ENCODE results near the gene EIF4E2.

EIF4E2 gene

GRCh38 chr2:232502511-232502910 lies 48.0 kb upstream of the EIF4E2 start:
- Histone ChIP-seq H4K20me1 (ENCODE audit: insufficient read depth, low read length) (no peaks in the 10 kb centered on the region), H3K9me2 (ENCODE audit: low read depth, low read length) (no peaks in the 10 kb centered on the region), H3K27me3 (ENCODE audit: insufficient read depth, low read length) (no peaks in the 10 kb centered on the region; the same call in none of the 2 replicates), H3K9ac (ENCODE audit: low read length) (no peak overlapping the region), H3F3A (ENCODE audit: insufficient read depth, low read length) (no peaks in the 10 kb centered on the region), H3K36me3 (ENCODE audit: insufficient read depth, low read length) (no peaks in the 10 kb centered on the region), H3K4me2 (ENCODE audit: low read length) (no peak overlapping the region), H3K27ac (ENCODE audit: low read depth, low read length, poor library complexity, severe bottlenecking) (no peak overlapping the region), H3K4me1 (ENCODE audit: insufficient read depth, low read length, severe bottlenecking) (no peaks in the 10 kb centered on the region), H3K79me2 (ENCODE audit: insufficient read depth, low read length) (no peaks in the 10 kb centered on the region), H2AFZ (ENCODE audit: low read length) (no peak overlapping the region), H3K9me3 (ENCODE audit: low read length) (no peaks in the 10 kb centered on the region), H3K4me3 (ENCODE audit: low read depth, low read length, poor library complexity, severe bottlenecking) (no peak overlapping the region)
- TF ChIP-seq CTCF (IDR thresholded peaks at IDR 0.05; ENCODE audit: low read length) (no peak), EZH2 (IDR thresholded peaks at IDR 0.05; ENCODE audit: borderline replicate concordance, low read length) (no peak)

DNA sequence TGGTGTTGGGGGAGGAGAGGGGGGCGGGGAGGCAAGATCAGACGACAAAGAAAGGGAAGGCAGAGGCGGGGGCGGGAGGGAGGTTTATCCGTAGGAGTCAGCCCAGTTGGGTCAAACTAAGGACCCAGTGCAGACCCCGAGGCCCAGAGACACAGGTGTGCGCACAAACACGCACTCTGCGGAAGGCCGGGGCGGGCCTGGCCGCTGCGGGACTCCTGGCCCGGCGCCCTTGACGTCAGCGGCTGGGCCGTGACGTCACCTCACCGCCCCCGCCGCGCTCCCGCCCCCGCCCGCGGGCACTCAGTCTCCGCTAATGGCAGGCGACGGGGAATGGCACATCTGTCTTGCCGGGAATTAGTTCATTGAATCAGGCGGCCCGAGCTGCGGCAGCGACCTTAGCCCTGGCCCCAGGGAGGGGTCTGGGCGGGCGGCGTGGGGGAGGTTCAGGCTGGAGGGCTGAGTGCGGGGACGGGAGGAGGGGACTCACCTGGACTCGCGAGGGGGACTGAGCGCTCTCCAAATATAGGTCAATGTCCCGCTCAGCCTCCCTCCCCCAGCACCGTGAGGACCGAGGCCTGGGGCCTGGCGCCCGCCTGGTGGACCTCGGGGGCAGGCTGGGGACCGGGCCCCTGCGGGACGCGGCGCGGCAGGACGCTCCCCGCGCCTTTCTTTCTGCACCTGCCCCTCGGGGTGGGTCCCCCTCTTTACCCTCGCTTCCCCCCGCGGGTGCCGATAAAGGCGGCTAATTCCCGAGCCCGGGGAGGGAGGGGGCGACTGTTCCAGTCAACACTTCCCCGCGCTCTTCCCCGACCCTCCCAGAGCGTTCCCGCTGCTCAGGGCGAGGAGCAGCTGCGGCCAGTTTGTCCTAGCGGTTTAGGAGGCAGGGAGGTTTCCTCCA lies 47.3 kb upstream of the EIF4E2 start:
- Histone ChIP-seq H3K4me3 (ENCODE audit: low read depth, low read length, poor library complexity, severe bottlenecking) (no peak overlapping the region), H3K4me2 (ENCODE audit: low read length) (no peak overlapping the region), H3K27me3 (ENCODE audit: insufficient read depth, low read length) (no peaks in the 10 kb centered on the region; the same call in none of the 2 replicates), H2AFZ (ENCODE audit: low read length) (no peak overlapping the region), H3K79me2 (ENCODE audit: insufficient read depth, low read length) (no peaks in the 10 kb centered on the region), H3K4me1 (ENCODE audit: insufficient read depth, low read length, severe bottlenecking) (no peaks in the 10 kb centered on the region), H4K20me1 (ENCODE audit: insufficient read depth, low read length) (no peaks in the 10 kb centered on the region), H3K27ac (ENCODE audit: low read depth, low read length, poor library complexity, severe bottlenecking) (no peak overlapping the region), H3K9me2 (ENCODE audit: low read depth, low read length) (no peaks in the 10 kb centered on the region), H3F3A (ENCODE audit: insufficient read depth, low read length) (no peaks in the 10 kb centered on the region), H3K36me3 (ENCODE audit: insufficient read depth, low read length) (no peaks in the 10 kb centered on the region), H3K9me3 (ENCODE audit: low read length) (no peaks in the 10 kb centered on the region), H3K9ac (ENCODE audit: low read length) (no peak overlapping the region)
- TF ChIP-seq EZH2 (IDR thresholded peaks at IDR 0.05; ENCODE audit: borderline replicate concordance, low read length) (no peak), CTCF (IDR thresholded peaks at IDR 0.05; ENCODE audit: low read length) (no peak)

DNA sequence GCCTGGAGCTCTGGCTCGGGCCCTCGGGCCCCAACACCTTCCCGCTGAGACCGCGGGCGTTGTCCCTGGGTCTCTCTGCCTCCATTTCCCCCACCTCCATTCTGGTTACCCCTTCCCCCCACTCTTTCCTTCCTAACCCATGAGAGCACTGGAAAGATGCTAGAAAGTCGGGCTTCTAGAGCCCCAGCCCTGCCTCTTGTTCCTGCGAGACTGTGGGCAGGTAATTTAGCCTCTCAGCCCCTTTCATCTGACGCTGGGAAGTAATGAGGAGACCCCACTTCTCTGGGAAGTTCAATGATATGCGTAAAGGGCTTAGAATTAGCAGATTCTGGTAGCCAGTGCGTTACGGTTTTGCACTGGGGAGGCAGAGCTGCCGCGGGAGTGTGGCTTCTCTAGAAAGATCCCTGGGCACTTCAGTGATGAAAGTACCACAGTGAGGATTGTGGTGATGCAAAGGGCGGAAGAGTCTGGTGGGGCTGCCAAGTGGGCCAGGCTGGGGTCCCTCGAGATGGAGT lies 46.6 kb upstream of the EIF4E2 start:
- TF ChIP-seq CTCF (IDR thresholded peaks at IDR 0.05; ENCODE audit: low read length) (no peak), EZH2 (IDR thresholded peaks at IDR 0.05; ENCODE audit: borderline replicate concordance, low read length) (no peak)
- Histone ChIP-seq H3K9me3 (ENCODE audit: low read length) (no peaks in the 10 kb centered on the region), H2AFZ (ENCODE audit: low read length) (no peak overlapping the region), H3K79me2 (ENCODE audit: insufficient read depth, low read length) (no peaks in the 10 kb centered on the region), H3K9me2 (ENCODE audit: low read depth, low read length) (no peaks in the 10 kb centered on the region), H3K9ac (ENCODE audit: low read length) (no peak overlapping the region), H3F3A (ENCODE audit: insufficient read depth, low read length) (no peaks in the 10 kb centered on the region), H3K4me3 (ENCODE audit: low read depth, low read length, poor library complexity, severe bottlenecking) (no peak overlapping the region), H3K36me3 (ENCODE audit: insufficient read depth, low read length) (no peaks in the 10 kb centered on the region), H3K4me1 (ENCODE audit: insufficient read depth, low read length, severe bottlenecking) (no peaks in the 10 kb centered on the region), H3K27ac (ENCODE audit: low read depth, low read length, poor library complexity, severe bottlenecking) (no peak overlapping the region), H3K27me3 (ENCODE audit: insufficient read depth, low read length) (no peaks in the 10 kb centered on the region; the same call in 1 of the 2 replicates), H4K20me1 (ENCODE audit: insufficient read depth, low read length) (no peaks in the 10 kb centered on the region), H3K4me2 (ENCODE audit: low read length) (no peak overlapping the region)

Measured in OCI-LY1 (cell line).